Smooth muscle cell (in vitro differentiated cells): ENCODE results near the gene PLEKHG4. TPM values are rescaled to one million over a fixed set of nuclear protein-coding genes. Genes with fewer than 3 reads are reported as not detected.

Source experiments
- DNase-seq: peaks from one replicate; lab custom pipeline; 2025; ENCODE audit not compliant: unreplicated experiment; lab: John Stamatoyannopoulos, UW
- H2AFZ ChIP-seq: fragments of 200-600 bp; sonication (generic); 2 replicates; pipeline ENCODE4 v1.6.0; 2016; ENCODE audit warnings: antibody characterized with exemption, low read depth, mild to moderate bottlenecking
- H3F3A ChIP-seq: fragments of 200-600 bp; sonication (generic); 2 replicates; pipeline ENCODE4 v1.6.0; 2017; ENCODE audit warnings: antibody characterized with exemption, low read depth
- H3K27ac ChIP-seq: fragments of 200-600 bp; sonication (generic); 2 replicates; pipeline ENCODE4 v1.5.1; 2016; ENCODE audit warnings: low read depth, mild to moderate bottlenecking
- H3K27me3 ChIP-seq: fragments of 200-600 bp; sonication (generic); 2 replicates; pipeline ENCODE4 v1.6.1; 2016; ENCODE audit warnings: low read depth, mild to moderate bottlenecking
- H3K36me3 ChIP-seq: fragments of 200-600 bp; sonication (generic); 2 replicates; pipeline ENCODE4 v1.5.1; 2016; ENCODE audit warnings: low read depth
- H3K4me1 ChIP-seq: fragments of 200-600 bp; sonication (generic); 2 replicates; pipeline ENCODE4 v1.5.1; 2016; ENCODE audit warnings: low read depth
- H3K4me2 ChIP-seq: fragments of 200-600 bp; sonication (generic); 2 replicates; pipeline ENCODE4 v1.6.0; 2016; ENCODE audit warnings: mild to moderate bottlenecking
- H3K4me3 ChIP-seq: fragments of 200-600 bp; sonication (generic); 2 replicates; pipeline ENCODE4 v1.5.1; 2016; ENCODE audit warnings: mild to moderate bottlenecking
- H3K79me2 ChIP-seq: fragments of 200-600 bp; sonication (generic); 2 replicates; pipeline ENCODE4 v1.6.0; 2016; ENCODE audit warnings: low read depth, mild to moderate bottlenecking
- H3K9ac ChIP-seq: fragments of 200-600 bp; sonication (generic); 2 replicates; pipeline ENCODE4 v1.6.0; 2016; ENCODE audit warnings: low read depth
- H3K9me3 ChIP-seq: fragments of 200-600 bp; sonication (generic); replicated peaks from 2 replicates; pipeline ENCODE4 v1.5.1; 2016; ENCODE audit warnings: low read depth
- H4K20me1 ChIP-seq: fragments of 200-600 bp; sonication (generic); 2 replicates; pipeline ENCODE4 v1.6.0; 2016; ENCODE audit warnings: low read depth
- CTCF ChIP-seq: fragments of 200-600 bp; sonication (generic); IDR thresholded peaks from 2 replicates; pipeline ENCODE4 v1.5.1; 2017; ENCODE audit warnings: borderline replicate concordance, mild to moderate bottlenecking, antibody characterized with exemption; ENCODE audit not compliant: insufficient read depth, poor library complexity, severe bottlenecking
- WGBS: methylation state at CpG from one replicate; pipeline ENCODE4 v1.1.7; 2016; ENCODE audit warnings: low lambda C conversion rate; 5-methylcytosine and 5-hydroxymethylcytosine counted together
- polyA plus RNA-seq: library from polyadenylated mRNA; unstranded; fragments of >200 nt; fragmentation: Nextera tagmentation; extraction: Ambion mirVana; gene quantifications from 2 replicates; pipeline ENCODE4 v1.2.1, GENCODE V29; 2016
- total RNA-seq: library from RNA; depleted of rRNA; stranded (reverse); fragments of >200 nt; gene quantifications from 2 replicates; pipeline ENCODE4 v1.2.3, GENCODE V29; 2014

Gene PLEKHG4
- total and polyA plus RNA-seq, 2 experiments from 2014 or later, result 2.7 to 27.0 TPM

DNA sequence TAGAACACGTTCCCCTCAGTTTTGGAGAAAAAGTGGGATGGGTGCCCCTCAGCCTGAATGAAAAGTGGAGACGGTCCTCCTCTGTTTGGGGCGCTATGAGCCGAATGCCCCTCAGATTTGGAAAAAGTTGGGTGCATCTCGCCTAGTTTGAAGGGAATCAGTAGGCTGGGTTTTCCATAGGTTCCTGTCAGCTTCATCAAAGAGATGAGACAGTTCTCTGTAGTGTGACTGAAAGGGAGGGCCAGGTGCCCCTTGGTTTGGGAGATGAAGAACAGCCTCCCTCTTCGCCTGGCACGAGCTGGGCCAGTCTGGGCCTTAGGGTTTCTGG is 31.3 kb upstream of the PLEKHG4 start:
- Histone ChIP-seq H4K20me1 (no peaks in the 10 kb centered on the region), H3K27me3 (no peaks in the 10 kb centered on the region), H3K36me3 (no peaks in the 10 kb centered on the region), H3K79me2 (peaks cover 11% of the 10 kb centered on the region), H3K9me3 (no peaks in the 10 kb centered on the region), H3K9ac (peak overlapping the region; percentile 69), H3F3A (peaks cover 37% of the 10 kb centered on the region), H3K27ac (no peak overlapping the region), H3K4me1 (peaks cover 30% of the 10 kb centered on the region), H3K4me3 (peak overlapping the region; percentile 71), H2AFZ (no peak overlapping the region), H3K4me2 (peak overlapping the region; percentile 99)
- 16% methylated on average over 7 of the region's 7 CpGs for WGBS
- DNase-seq, result no peak
- TF ChIP-seq CTCF, result no peak

DNA sequence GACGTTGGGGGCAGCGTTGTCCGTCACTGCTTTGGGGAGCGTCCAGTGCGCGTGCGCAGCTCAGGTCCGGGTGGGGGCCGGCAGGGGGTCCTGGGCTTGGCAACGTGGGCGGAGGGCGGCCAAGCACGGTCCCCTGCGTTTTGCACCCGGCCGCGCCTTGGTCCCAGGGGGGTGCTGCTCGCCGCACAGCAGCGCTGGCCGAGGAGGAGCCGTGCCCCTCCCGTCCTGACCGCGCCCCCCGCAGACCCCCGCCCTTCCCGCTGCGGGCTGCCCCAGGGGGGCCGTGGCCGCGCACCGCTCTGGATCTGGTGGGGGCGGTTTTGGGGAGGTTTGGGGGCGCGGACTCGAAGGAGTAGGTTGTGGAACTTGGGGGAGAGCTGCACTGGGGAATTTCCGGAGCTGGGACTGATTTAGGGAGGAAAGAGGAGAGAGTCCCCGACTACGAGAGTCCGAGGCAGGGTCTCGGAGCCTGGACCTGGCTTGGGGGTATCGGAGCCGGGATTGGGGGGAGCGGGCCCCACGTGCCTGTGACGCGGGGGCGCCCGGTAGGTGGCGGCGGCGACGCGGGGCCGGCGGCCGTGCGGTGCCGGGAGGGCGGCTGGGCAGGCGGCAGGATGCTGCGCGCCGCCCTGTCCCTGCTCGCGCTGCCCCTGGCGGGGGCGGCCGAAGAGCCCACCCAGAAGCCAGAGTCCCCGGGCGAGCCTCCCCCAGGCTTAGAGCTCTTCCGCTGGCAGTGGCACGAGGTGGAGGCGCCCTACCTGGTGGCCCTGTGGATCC is 30.7 kb upstream of the PLEKHG4 start, which contains the start of gene SLC9A5:
TSS of gene SLC9A5 (plus strand) at position 579 of the 777 bp plus-strand sequence. CDS start at position 615, 36 bp downstream.
- Histone ChIP-seq H3K4me1 (peaks cover 30% of the 10 kb centered on the region), H3K27ac (no peak within 1 kb of the TSS), H4K20me1 (no peaks in the 10 kb centered on the region), H3K9ac (peak within 1 kb of the TSS; percentile 69), H2AFZ (no peak within 1 kb of the TSS), H3K27me3 (no peaks in the 10 kb centered on the region), H3K4me3 (peak within 1 kb of the TSS; percentile 71), H3K79me2 (peaks cover 5% of the 10 kb centered on the region), H3K36me3 (no peaks in the 10 kb centered on the region), H3K4me2 (peak within 1 kb of the TSS; percentile 99), H3F3A (peaks cover 31% of the 10 kb centered on the region), H3K9me3 (no peaks in the 10 kb centered on the region)
- DNase-seq, result no peak
- WGBS, result 3% methylated on average over 46 of the region's 75 CpGs
- no peak for TF ChIP-seq CTCF

GRCh38 chr16:67249178-67250044 is 29.9 kb upstream of the PLEKHG4 start:
- peak overlapping the region; percentile 71 for H3K4me3 ChIP-seq
- 20% methylated on average over 22 of the region's 22 CpGs for WGBS

More at GRCh38 chr16:67249178-67250044, 29.9 kb upstream of the PLEKHG4 start:
- peak overlapping the region; percentile 99 for H3K4me2 ChIP-seq
- no peaks in the 10 kb centered on the region for H3K79me2 ChIP-seq
- H3K4me1 ChIP-seq, result peaks cover 30% of the 10 kb centered on the region
- no peaks in the 10 kb centered on the region for H3K36me3 ChIP-seq
- H3K27me3 ChIP-seq, result no peaks in the 10 kb centered on the region
- peak; percentile 32 for DNase-seq
- no peak overlapping the region for H3K27ac ChIP-seq
- no peaks in the 10 kb centered on the region for H3K9me3 ChIP-seq
- TF ChIP-seq CTCF, result no peak
- no peak overlapping the region for H2AFZ ChIP-seq
- no peak overlapping the region for H3K9ac ChIP-seq
- no peaks in the 10 kb centered on the region for H4K20me1 ChIP-seq
- H3F3A ChIP-seq, result peaks cover 25% of the 10 kb centered on the region
